HG03378 (cell line): ENCODE data around the gene FOXO3.

Source experiments
- ATAC-seq: cut with Tn5 transposase; IDR thresholded peaks from one replicate; pipeline ENCODE4 v1.9.1; 2021; ENCODE audit warnings: mild to moderate bottlenecking, moderate library complexity; ENCODE audit not compliant: unreplicated experiment

FOXO3 gene

GRCh38 chr6:108732091-108732870 lies 171.6 kb downstream of the FOXO3 start:
- no peak for ATAC-seq

- ATAC-seq, result no peak
Measured at GRCh38 chr6:108733051-108733450, 172.3 kb downstream of the FOXO3 start.

GRCh38 chr6:108733706-108734265 lies 173.1 kb downstream of the FOXO3 start:
- ATAC-seq, result no peak
